Endothelial cell (in vitro differentiated cells): ENCODE results near the gene SEMA4D. TPM values are rescaled to one million over a fixed set of nuclear protein-coding genes. Genes with fewer than 3 reads are reported as not detected.
A peak's percentile ranks its signal among the peaks of the same experiment; 100 is the strongest.

Experiments
- DNase-seq: peaks from one replicate; pipeline ENCODE4 v3.0.0; 2021; ENCODE audit warnings: low spot score
- H3K27ac Mint-ChIP-seq: one replicate; pipeline ENCODE4 v1.8.0; 2021; ENCODE audit warnings: mixed read lengths, inconsistent platforms; ENCODE audit not compliant: unreplicated experiment
- H3K27me3 Mint-ChIP-seq: one replicate; pipeline ENCODE4 v1.8.0; 2021; ENCODE audit warnings: mild to moderate bottlenecking, moderate library complexity, mixed read lengths, inconsistent platforms; ENCODE audit not compliant: unreplicated experiment
- H3K36me3 Mint-ChIP-seq: one replicate; pipeline ENCODE4 v1.8.0; 2021; ENCODE audit warnings: mild to moderate bottlenecking, low read depth, mixed read lengths, inconsistent platforms; ENCODE audit not compliant: unreplicated experiment
- H3K4me1 Mint-ChIP-seq: one replicate; pipeline ENCODE4 v1.8.0; 2021; ENCODE audit warnings: mild to moderate bottlenecking, mixed read lengths, inconsistent platforms; ENCODE audit not compliant: unreplicated experiment
- H3K4me3 Mint-ChIP-seq: one replicate; pipeline ENCODE4 v1.8.0; 2021; ENCODE audit warnings: mild to moderate bottlenecking, mixed read lengths, inconsistent platforms; ENCODE audit not compliant: unreplicated experiment
- H3K9me3 Mint-ChIP-seq: one replicate; pipeline ENCODE4 v1.8.0; 2021; ENCODE audit warnings: mixed read lengths, inconsistent platforms; ENCODE audit not compliant: unreplicated experiment
- total RNA-seq: library from RNA; stranded (reverse); fragmentation: NEBNext Ultra II Directional; extraction: Animal tissue kit (Norgen Biotek cat#: 25700); gene quantifications from one replicate; pipeline ENCODE4 v1.2.1, GENCODE V29; 2021; ENCODE audit not compliant: unreplicated experiment
- TF ChIP-seq, protein P1 (sequence below): fragments of 200-600 bp; sonication (generic); IDR thresholded peaks from one replicate; pipeline ENCODE4 v1.5.0; 2021; ENCODE audit warnings: antibody characterized with exemption; ENCODE audit not compliant: unreplicated experiment

Gene SEMA4D
- total RNA-seq, 1 donor from 2014 or later = 14.8 TPM

DNA sequence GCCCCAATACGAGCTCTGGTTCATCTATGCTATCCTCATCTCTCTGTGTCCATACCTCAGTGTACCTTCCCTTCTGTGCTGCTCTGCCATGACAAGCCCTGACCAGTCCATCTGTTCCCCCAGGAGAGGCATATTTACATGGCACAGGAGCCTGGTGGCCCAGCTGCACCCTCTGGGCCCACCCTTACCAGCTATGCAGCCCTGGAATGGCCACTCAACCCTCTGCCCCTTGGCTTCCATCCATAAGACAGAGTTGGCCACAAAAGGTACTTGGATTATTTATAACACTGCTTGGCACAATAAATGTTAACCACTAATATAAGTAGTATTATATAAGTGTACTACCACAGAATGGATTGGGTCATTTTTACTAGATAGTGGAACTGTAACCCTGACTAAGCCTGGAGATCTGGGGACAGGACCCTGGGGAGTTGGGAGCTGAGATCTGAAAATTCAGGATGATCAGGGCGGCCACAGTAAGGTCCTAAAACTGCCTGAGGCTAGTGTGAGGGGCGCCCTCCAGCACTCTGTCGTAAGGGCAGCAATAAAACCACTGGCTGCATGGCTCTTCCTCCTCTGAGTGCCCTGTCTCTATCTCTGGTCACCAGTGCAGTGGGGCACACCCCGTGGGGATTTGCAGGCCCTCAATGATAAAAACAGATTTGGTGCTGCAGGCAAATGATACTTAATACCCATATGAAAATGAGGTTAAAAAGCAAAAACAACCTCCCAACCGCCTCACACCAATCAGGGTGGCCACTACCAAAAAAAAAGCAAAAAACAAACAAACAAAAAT, 65.8 kb downstream of the SEMA4D start:
- Mint-ChIP-seq H3K9me3 (no peaks in the 10 kb centered on the region), H3K4me1 (peaks cover 13% of the 10 kb centered on the region), H3K27ac (no peak overlapping the region), H3K27me3 (no peaks in the 10 kb centered on the region), H3K4me3 (no peak overlapping the region), H3K36me3 (no peaks in the 10 kb centered on the region)
- no peak for DNase-seq
- TF ChIP-seq, protein P1, sequence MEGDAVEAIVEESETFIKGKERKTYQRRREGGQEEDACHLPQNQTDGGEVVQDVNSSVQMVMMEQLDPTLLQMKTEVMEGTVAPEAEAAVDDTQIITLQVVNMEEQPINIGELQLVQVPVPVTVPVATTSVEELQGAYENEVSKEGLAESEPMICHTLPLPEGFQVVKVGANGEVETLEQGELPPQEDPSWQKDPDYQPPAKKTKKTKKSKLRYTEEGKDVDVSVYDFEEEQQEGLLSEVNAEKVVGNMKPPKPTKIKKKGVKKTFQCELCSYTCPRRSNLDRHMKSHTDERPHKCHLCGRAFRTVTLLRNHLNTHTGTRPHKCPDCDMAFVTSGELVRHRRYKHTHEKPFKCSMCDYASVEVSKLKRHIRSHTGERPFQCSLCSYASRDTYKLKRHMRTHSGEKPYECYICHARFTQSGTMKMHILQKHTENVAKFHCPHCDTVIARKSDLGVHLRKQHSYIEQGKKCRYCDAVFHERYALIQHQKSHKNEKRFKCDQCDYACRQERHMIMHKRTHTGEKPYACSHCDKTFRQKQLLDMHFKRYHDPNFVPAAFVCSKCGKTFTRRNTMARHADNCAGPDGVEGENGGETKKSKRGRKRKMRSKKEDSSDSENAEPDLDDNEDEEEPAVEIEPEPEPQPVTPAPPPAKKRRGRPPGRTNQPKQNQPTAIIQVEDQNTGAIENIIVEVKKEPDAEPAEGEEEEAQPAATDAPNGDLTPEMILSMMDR = no peak

DNA sequence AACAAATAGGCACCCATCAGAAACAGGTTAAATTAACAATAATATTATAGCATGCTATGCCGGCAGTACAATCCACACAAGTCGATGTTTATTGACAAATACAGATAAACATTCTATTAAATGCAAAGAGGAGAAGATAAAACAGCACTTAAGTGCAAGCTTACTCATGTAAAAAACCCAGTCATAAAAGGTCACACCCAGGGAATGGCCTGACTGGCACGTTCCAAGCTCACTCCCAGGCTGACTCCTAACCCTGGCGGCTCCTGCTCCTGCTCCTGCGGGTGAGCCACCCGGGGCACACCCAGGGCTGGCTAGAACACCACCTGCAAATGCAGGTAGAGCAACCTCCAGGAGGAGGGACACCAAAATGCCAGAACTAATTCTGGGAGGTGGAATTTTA, 66.9 kb downstream of the SEMA4D start:
- no peaks in the 10 kb centered on the region for H3K36me3 Mint-ChIP-seq
- peaks cover 8% of the 10 kb centered on the region for H3K4me1 Mint-ChIP-seq
- no peaks in the 10 kb centered on the region for H3K9me3 Mint-ChIP-seq
- H3K27me3 Mint-ChIP-seq = peaks cover 2% of the 10 kb centered on the region
- TF ChIP-seq, protein P1 = no peak
- no peak for DNase-seq
- no peak overlapping the region for H3K4me3 Mint-ChIP-seq
- no peak overlapping the region for H3K27ac Mint-ChIP-seq

GRCh38 chr9:89428901-89429890, 68.7 kb downstream of the SEMA4D start:
- no peak overlapping the region for H3K4me3 Mint-ChIP-seq
- DNase-seq = peak; percentile 20
- TF ChIP-seq, protein P1 = peak; percentile 65
- no peaks in the 10 kb centered on the region for H3K9me3 Mint-ChIP-seq
- H3K36me3 Mint-ChIP-seq = no peaks in the 10 kb centered on the region
- H3K4me1 Mint-ChIP-seq = no peaks in the 10 kb centered on the region
- H3K27me3 Mint-ChIP-seq = peaks cover 5% of the 10 kb centered on the region
- H3K27ac Mint-ChIP-seq = no peak overlapping the region

GRCh38 chr9:89428222-89428761, 69.6 kb downstream of the SEMA4D start:
- H3K27ac Mint-ChIP-seq = no peak overlapping the region
- H3K36me3 Mint-ChIP-seq = no peaks in the 10 kb centered on the region
- H3K9me3 Mint-ChIP-seq = no peaks in the 10 kb centered on the region
- H3K27me3 Mint-ChIP-seq = peaks cover 5% of the 10 kb centered on the region
- TF ChIP-seq, protein P1 = no peak
- H3K4me3 Mint-ChIP-seq = no peak overlapping the region
- no peaks in the 10 kb centered on the region for H3K4me1 Mint-ChIP-seq
- DNase-seq = no peak
